C4-2B (cell line): Measurements from ENCODE around the gene TMEM178A.

ENCODE experiments used
- H3K27ac ChIP-seq: fragments of 450-650 bp; 2 replicates; pipeline ENCODE4 v1.5.1; 2017
- CTCF ChIP-seq: fragments of 450-650 bp; conservative IDR thresholded peaks from 2 replicates; pipeline ENCODE4 v1.5.1; 2017; ENCODE audit warnings: mild to moderate bottlenecking
- ZFX ChIP-seq: fragments of 450-650 bp; IDR thresholded peaks from 2 replicates; pipeline ENCODE4 v1.6.1; 2017

TMEM178A gene

GRCh38 chr2:39661826-39662225 is 3.9 kb upstream of the TMEM178A start:
- TF ChIP-seq CTCF (no peak), ZFX (no peak)
- no peak overlapping the region for H3K27ac ChIP-seq

DNA sequence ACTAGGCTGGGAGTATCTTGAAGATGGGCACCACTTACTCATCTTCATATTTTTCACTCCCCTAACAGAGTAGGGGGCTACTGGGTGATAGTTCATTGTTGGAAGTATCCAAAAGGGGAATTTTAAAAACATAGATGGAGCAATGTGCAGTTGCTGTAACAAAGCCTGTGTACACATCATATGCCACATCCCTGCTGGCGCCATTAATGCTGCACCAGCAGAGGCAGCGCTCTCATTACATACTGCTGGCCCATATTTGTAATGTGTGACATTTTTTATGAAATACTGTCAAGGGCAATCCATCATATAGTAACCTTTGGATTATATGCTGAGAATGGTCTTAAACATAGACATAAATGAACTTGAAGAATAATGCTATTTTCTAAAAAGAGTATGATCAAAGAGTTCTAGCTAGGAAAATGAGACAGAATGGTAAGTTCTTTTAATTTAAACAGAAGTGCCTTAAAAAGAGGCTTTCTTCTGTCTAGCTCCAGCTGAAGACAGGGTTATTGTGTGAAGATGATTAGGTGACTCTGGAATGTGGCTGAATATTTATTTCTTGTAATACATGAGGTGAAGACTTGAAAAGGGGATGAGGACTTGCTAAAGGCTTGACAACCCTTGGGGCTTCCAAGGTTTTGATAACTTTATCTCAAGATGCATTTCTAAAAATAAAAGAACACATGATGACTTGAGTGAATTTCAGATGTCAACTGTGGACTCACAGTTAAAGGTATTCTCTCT is 2.4 kb upstream of the TMEM178A start:
- TF ChIP-seq CTCF, result no peak
- TF ChIP-seq ZFX, result no peak
- H3K27ac ChIP-seq, result no peak overlapping the region

DNA sequence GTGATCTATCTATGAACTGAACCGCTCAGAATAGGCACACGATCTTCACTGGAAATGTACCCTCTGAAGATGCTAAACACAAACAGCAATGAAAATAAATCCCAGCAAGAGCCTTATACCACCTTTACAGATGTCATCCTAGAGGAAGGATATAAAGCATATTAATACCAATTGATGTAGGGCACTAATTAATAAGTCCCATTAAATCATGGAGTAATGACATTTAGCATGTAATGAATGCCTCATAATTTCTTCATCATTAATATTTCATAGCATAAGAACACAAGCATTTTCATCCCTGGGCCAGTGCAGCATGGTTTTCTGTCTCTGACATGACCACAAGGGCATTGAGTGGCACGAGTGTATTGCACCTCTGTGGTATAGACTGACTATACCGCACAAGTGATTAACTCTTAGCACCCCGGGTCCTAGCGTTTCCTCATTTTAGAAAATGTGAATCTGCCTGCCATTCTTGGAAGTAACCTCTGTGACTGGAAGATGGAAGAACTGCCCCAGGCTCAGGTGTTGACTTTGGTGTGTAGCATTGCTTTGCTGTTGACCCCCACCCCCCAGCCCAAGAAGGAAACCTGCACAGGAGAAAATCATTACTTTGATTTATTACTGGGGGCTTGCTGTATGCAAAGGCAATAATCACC is 1.4 kb upstream of the TMEM178A start:
- H3K27ac ChIP-seq, result no peak overlapping the region
- TF ChIP-seq ZFX (no peak), CTCF (no peak)

GRCh38 chr2:39664888-39665591 is 677 bp upstream of the TMEM178A start:
- H3K27ac ChIP-seq, result no peak overlapping the region
- TF ChIP-seq ZFX (no peak), CTCF (no peak)

DNA sequence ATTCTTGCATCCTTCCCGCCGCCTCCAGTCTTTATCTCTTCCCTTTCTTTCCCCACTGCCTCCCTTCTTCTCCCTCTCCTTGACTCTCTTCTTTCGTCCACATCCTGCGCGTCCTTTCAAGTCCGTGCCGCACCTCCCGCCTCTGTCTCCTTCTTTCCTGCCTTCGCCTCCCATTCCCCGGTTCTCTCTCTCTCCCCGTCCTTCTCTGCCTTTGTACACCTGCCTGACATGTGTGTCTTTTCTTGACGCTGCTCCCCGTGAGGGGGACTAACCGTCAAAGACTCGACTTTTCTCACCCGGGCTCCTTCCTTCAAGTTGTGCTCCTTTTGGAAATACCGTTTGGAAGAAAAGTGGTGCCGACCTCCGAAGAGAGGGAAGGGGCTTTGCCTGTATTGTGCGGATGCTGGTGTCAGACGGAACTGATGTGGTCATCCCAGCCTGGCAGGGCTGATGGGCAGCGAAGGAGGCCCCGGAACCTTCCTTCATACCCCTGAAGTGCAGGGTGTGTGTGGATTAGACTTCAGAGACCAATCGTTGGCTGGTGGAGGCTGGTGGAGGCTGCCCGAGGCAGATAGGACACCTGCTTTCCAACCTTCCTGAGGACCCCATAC is 879 bp downstream of the TMEM178A start:
- TF ChIP-seq ZFX (no peak), CTCF (no peak)
- no peak overlapping the region for H3K27ac ChIP-seq

DNA sequence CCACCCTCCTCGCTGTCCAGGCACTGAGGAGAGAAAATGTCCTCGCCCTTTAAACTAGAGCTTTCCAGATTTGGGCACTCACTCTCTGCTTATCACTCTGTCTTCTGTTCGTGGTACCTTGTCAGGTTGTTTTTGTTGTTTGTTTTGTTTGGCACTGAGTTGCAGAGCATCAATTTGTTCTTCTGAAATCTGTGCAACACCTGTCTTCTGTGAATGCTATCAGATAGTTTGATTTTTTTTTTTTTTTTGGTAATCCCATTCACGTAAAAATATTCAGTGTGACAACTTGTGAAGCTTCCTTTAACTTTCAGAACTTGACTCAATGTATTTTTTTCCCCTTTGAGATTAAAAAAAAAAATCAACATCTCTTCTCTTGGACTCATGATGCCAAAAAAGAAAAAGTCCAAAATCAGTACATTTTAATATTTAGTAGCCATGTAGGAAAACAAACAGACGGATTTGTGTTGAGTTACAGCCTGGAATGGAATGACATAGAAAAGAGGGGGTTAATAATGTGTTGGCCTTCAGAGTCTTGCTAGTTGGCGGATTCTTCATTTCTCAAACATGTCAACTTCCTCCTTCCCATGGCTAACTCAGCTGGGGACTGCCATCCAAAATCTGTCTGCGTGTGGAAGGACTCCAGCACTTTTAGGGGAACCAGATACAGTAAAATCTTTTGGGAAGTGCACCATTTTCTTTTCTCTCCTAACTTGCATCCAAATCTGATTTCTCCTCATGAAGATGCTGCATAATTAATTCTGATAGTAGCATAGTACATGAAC is 1.6 kb downstream of the TMEM178A start:
- H3K27ac ChIP-seq, result no peak overlapping the region
- TF ChIP-seq CTCF, result no peak
- TF ChIP-seq ZFX, result no peak
